IPS DF 6.9 (cell line): ENCODE results near the gene MIPOL1.
A peak's percentile ranks its signal among the peaks of the same experiment; 100 is the strongest.

Source experiments
- DNase-seq: peaks from one replicate; pipeline ENCODE4 v3.0.0-alpha.2; 2013; ENCODE audit warnings: low read depth, low spot score
- H3K27ac ChIP-seq: one replicate; pipeline ENCODE4 v1.5.1; 2013; ENCODE audit warnings: low read length, control low read depth
- H3K27me3 ChIP-seq: 2 replicates; pipeline ENCODE4 v1.6.1; 2013; ENCODE audit warnings: mild to moderate bottlenecking, low read length; ENCODE audit not compliant: control insufficient read depth, insufficient read depth
- H3K36me3 ChIP-seq: 2 replicates; pipeline ENCODE4 v1.6.1; 2013; ENCODE audit warnings: low read length; ENCODE audit not compliant: control insufficient read depth, insufficient read depth
- H3K4me1 ChIP-seq: 2 replicates; pipeline ENCODE4 v1.6.1; 2013; ENCODE audit warnings: low read length; ENCODE audit not compliant: control insufficient read depth, insufficient read depth
- H3K4me3 ChIP-seq: 2 replicates; pipeline ENCODE4 v1.5.1; 2013; ENCODE audit warnings: mild to moderate bottlenecking, low read length
- H3K9me3 ChIP-seq: 2 replicates; pipeline ENCODE4 v1.6.1; 2013; ENCODE audit warnings: low read length, inconsistent platforms; ENCODE audit not compliant: control insufficient read depth, insufficient read depth
- WGBS: extraction: QIAGEN DNeasy Blood & Tissue Kit; methylation state at CpG from one replicate; pipeline ENCODE4 v1.1.7; 2013; ENCODE audit warnings: mixed read lengths, missing lambda C conversion rate; ENCODE audit not compliant: insufficient read length, insufficient coverage; 5-methylcytosine and 5-hydroxymethylcytosine counted together

MIPOL1 gene

DNA sequence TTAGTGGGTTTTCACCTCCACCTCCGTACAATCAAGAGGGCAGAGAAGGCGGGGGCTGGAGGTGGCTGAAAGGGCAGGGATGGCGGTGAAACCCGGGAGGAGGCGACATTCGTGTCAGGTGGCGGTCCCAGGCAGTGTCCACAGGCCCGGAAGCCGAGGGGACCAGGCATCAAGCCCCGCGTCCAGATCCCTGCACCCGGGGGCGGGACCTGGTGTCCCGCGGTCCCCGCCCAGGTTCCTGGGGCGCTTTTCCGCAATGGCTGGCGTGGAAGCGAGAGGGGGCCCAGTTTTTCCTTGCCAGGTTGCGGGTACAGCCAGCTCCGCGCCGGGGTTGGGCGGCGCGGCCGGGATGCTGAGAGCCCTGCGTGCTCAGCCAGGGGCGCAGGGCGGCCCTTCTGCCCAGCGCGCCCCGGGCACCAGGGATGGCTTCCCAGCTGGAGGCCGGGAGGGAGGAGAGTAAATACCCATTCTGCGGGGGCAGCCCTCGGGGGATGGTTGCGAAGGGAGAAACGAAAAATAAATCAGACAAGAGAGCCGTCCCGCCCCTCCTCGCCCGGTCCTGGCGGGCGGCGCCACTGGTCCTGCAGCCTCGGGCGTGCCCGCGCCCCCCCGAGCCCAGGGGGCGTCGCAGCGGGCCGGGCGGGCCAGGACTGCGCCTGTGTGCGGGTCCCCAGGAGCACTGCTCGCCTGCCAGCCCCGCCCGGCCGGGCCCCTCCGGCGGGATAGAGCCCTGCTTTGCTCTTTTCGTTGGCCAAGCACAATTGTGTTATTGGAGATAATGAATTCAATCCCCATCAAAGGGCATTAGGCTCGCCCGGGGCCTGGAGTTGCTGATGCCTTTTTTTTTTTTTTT, 385.8 kb downstream of the MIPOL1 start:
- Histone ChIP-seq H3K9me3 (no peaks in the 10 kb centered on the region), H3K27ac (no peak overlapping the region), H3K36me3 (no peaks in the 10 kb centered on the region), H3K27me3 (peaks cover 49% of the 10 kb centered on the region), H3K4me1 (no peaks in the 10 kb centered on the region; the same call in 1 of the 2 replicates), H3K4me3 (peak overlapping the region; percentile 26; the same call in 1 of the 2 replicates)
- DNase-seq, result no peak
- WGBS, result no CpG with 5 or more reads among the region's 67 CpGs

DNA sequence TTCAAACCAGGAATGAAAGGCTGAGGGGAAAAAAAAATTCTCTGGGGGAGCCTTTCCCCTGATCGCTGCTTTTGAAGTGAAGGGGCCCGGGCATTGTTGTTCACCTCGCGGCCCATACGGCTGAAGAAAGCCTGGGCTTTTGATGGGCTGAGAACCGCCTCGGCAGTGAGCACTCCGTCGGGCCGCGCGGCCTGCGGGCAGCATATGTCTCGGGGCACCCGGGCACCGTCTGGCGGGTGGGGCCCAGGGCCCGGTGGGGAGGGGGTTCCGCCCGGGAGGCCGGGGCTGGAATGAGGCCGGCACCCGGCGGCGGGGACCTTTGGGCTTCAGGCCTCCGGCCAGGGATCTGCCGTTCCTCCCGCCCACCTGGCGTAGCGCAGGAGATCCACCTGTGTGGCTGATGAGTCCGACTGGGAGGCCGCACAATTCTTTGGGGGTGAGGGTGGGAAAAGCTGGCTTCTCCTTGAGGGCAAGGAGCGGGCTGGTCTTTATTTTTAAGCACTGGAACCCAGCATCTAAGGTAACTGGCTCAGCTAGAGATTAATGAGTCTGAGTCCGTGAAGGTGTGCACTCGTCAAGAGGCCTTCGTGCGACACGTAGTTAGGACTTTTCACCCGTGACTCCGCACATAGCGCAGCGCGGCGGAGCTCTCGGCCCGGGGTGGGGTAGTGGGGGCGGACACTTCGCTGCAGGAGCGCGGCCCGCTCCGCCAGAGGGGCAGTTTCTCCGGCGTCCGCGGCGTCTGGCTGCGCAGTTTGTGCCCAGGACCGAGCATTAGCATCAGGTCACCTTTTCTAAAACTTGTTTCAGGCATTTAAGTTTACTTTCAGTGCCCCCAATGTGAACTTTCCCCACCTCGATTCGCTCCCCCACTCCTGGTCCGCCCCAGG, 386.7 kb downstream of the MIPOL1 start:
- H3K4me3 ChIP-seq, result peak overlapping the region; percentile 17; the same call in 1 of the 2 replicates
- H3K9me3 ChIP-seq, result no peaks in the 10 kb centered on the region
- WGBS, result no CpG with 5 or more reads among the region's 62 CpGs
- no peaks in the 10 kb centered on the region for H3K36me3 ChIP-seq
- DNase-seq, result no peak
- H3K4me1 ChIP-seq, result no peaks in the 10 kb centered on the region; the same call in 1 of the 2 replicates
- peaks cover 53% of the 10 kb centered on the region for H3K27me3 ChIP-seq
- H3K27ac ChIP-seq, result no peak overlapping the region

DNA sequence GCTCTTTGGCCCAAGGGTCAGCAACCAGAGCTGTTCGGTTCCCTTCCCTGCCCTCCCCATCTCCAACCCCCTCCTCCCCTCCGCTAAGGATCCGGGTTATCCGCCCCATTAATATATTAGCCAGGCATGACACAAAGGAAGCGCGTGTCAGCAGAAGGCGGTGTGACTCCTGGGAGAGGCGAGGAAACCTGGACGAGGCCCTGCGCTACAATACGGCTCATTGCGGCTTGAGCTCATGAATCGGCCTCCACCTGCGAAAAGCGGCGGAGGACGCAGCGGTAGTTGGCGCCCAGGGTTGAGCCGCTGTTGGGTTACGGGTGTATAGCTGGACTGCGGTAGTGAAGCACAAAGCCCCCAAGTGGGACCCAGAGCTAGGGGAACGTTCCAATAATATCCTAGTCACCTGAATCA, 387.4 kb downstream of the MIPOL1 start:
- Histone ChIP-seq H3K27ac (no peak overlapping the region), H3K27me3 (peaks cover 54% of the 10 kb centered on the region), H3K36me3 (no peaks in the 10 kb centered on the region), H3K4me1 (no peaks in the 10 kb centered on the region; the same call in 1 of the 2 replicates), H3K9me3 (no peaks in the 10 kb centered on the region), H3K4me3 (no peak overlapping the region)
- DNase-seq, result no peak
- no CpG with 5 or more reads among the region's 23 CpGs for WGBS

DNA sequence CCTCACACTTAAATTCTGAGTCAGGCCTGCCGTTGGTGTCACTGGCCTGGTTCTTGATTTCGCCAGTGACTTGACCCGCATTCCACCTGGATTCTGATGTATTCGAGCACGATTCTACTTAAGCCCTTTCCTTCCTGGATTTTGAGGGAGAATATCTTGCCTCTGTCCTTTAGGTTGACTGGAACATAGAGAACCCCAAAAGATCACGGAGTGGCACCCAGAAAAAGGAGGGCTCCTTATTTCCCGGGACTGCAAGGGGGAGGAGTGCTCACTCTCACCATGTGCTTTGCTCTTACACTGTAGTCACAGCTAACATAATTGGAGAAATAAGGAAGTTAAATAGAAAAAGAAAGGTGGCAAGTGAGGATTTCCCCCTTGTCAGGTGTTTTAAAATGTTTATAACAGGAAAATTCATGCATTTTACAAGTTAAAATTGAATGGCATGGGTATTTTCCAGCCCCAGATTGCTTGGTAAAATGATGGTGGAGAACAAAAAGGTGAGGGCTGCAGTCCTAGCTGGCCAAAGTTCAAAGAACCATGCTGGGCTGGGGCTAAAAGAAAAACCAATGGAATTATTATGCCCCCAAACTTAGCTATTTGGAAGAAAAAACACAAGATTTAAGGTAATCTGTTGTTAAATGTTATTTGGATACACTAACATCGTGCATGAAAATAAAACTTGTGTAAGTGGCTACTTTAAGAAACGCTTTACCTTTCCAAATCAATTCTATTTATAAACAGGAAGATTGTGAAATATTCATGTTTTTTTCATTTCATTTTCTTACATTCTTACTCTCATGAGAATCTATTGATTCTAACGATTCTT, 388.4 kb downstream of the MIPOL1 start:
- Histone ChIP-seq H3K27me3 (peaks cover 63% of the 10 kb centered on the region), H3K27ac (no peak overlapping the region)
- no peak for DNase-seq

DNA sequence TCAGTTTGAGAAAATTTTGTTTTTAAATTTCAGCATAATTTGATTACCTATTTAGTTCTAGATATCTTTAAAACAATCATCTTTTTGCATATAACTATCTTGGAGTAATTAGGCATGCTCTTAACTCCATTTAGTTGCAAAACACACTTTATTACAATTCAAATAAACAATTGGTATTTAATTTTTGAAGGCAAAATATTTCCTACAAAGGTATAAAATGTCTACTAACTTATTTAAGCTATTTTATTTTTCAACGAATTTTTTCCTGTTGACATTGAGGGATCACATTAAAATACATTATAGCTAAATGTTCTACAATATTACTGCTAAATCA, 389.0 kb downstream of the MIPOL1 start:
- Histone ChIP-seq H3K4me1 (no peaks in the 10 kb centered on the region; the same call in 1 of the 2 replicates), H3K9me3 (no peaks in the 10 kb centered on the region), H3K4me3 (no peak overlapping the region), H3K36me3 (no peaks in the 10 kb centered on the region), H3K27ac (no peak overlapping the region), H3K27me3 (peaks cover 63% of the 10 kb centered on the region)
- no CpG with 5 or more reads among the region's 1 CpG for WGBS
- DNase-seq, result no peak

More for the DNA sequence above, 388.4 kb downstream of the MIPOL1 start:
- H3K36me3 ChIP-seq, result no peaks in the 10 kb centered on the region
- H3K9me3 ChIP-seq, result no peaks in the 10 kb centered on the region
- no peaks in the 10 kb centered on the region; the same call in 1 of the 2 replicates for H3K4me1 ChIP-seq
- no CpG with 5 or more reads among the region's 10 CpGs for WGBS
- no peak overlapping the region for H3K4me3 ChIP-seq

DNA sequence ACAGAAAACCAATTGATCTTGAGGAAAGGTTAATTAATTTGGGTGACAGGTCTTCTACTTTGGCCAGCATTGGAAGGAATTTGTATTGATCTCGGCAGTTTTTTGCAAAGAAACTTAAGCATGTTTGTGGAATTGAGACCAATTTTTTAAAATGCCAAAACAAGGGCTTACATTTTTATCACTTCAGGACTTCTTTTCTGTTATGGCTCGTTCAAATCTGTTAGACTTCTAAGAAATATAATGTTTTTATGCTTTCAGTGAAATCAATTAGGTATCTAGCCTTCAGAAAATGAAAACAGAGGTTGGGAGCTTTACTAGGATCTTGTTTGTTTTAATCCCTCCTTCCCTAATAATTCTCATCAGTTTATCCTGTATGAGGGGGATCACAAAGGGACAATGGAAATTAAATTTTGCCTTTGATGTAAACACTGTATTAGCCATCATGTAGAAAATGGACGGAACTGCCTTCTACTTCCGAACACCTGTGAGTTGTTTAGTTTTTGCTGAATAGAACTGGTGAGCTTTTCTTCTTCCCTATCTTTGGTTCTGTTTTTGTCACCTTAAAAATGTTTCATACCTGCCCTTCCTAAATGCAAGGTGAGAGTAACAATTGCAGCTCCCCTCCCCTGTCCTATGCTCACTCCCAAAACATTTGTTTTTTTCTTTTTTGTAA, 389.5 kb downstream of the MIPOL1 start:
- Histone ChIP-seq H3K27ac (no peak overlapping the region), H3K9me3 (no peaks in the 10 kb centered on the region), H3K4me1 (no peaks in the 10 kb centered on the region; the same call in 1 of the 2 replicates), H3K36me3 (no peaks in the 10 kb centered on the region), H3K4me3 (no peak overlapping the region; the same call in 1 of the 2 replicates), H3K27me3 (peaks cover 66% of the 10 kb centered on the region)
- no CpG with 5 or more reads among the region's 4 CpGs for WGBS
- DNase-seq, result no peak

DNA sequence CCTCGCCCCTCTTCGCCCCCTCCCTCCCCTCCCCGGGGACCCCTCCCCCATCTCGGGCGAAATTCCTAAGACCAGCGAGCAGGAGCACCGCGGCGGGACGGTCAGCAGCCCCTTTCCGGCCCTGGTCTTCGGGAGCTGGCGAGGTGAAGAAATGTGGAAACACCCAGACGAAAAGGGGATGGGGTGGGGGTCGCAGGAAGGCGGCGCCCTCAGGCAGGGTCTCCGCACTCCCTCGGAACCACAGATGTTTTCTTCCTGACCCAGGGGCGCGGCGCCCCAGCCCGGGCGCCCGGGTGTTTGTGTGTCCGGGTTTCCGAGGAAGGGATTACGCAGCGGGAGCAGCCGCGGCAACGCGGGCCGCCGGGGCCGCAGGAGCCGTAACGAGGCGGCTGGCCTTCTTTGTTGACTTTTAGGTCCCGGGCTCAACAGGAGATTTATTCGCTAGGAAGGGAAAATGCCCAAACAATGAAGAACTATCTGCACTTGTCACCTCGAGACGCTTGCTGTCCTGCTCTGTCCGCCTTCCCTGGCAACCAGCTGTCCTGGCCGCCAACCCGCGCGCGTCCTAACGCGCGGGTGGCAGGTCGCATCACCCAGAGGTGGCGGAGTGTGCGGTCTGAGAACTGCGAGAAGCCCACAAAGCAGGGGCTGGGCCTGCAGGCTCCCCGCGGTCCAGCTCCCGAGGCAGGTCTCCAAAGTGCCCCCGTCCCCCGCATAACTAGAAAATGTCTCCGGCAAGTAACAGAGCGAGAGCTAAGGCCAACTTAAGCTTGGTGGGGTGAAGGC, 390.3 kb downstream of the MIPOL1 start:
- Histone ChIP-seq H3K27me3 (peaks cover 66% of the 10 kb centered on the region), H3K9me3 (no peaks in the 10 kb centered on the region), H3K4me1 (peaks cover 1% of the 10 kb centered on the region; the same call in 1 of the 2 replicates), H3K27ac (no peak overlapping the region), H3K36me3 (no peaks in the 10 kb centered on the region), H3K4me3 (peak overlapping the region; percentile 26; the same call in 1 of the 2 replicates)
- DNase-seq, result no peak
- no CpG with 5 or more reads among the region's 63 CpGs for WGBS

DNA sequence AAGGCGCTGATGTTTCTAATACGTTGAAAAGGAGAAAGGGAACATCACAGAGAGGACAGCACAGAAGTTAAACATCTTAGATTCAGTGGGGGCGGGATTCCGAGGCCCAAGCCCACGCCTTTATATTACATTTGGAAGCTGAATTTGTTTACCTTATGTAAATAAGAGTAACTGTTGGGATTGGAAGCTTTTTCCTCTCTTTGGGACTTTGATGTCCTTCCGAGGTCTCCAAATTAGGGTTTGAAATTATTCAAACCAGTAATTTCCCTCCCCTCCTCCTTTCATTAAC, 390.9 kb downstream of the MIPOL1 start:
- no peaks in the 10 kb centered on the region for H3K9me3 ChIP-seq
- peaks cover 1% of the 10 kb centered on the region; the same call in 1 of the 2 replicates for H3K4me1 ChIP-seq
- H3K27me3 ChIP-seq, result peaks cover 66% of the 10 kb centered on the region
- H3K36me3 ChIP-seq, result no peaks in the 10 kb centered on the region
- no CpG with 5 or more reads among the region's 6 CpGs for WGBS
- H3K4me3 ChIP-seq, result no peak overlapping the region; the same call in 1 of the 2 replicates
- no peak overlapping the region for H3K27ac ChIP-seq
- no peak for DNase-seq

DNA sequence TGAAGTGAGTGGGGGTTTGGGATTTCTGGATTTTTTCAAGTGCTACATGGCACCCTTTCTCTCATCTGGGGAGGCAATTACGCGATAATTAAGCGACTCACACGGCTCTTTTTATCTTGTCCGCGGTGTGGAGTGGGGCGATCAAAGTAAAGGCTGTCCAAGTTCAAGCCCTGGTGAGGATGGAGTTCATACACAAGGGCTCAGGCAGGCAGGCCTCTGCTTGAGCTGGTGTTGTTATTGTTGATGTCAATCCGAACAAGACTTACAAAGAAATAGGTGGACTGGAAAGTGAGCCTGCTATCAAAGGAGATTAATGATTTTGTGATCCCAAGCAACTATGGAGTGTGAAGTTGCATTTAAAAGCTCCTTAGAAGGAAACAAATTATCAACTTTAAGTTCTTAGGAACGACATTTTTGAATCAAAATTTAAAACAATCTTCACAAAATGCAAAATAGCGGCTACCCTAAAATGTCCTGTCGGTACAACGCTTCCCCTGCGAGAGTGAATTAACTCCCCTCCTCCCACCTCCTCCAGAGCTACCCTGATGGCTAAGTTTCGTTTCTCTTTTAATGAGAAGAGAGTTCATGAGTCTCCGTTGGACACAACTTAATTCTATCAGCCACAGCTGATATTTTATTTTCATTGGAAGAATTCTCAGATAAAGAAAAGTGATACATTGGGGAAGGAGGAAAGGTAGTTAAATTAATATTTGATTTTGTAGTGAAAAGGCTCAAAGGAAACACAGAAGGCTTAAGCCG, 391.4 kb downstream of the MIPOL1 start:
- Histone ChIP-seq H3K36me3 (no peaks in the 10 kb centered on the region), H3K4me3 (no peak overlapping the region), H3K9me3 (no peaks in the 10 kb centered on the region), H3K4me1 (peaks cover 1% of the 10 kb centered on the region; the same call in 1 of the 2 replicates), H3K27ac (no peak overlapping the region), H3K27me3 (peaks cover 64% of the 10 kb centered on the region)
- no CpG with 5 or more reads among the region's 16 CpGs for WGBS
- DNase-seq, result no peak
